Stomach (tissue), 9 donors: Measurements from ENCODE around the gene CCDC141. TPM values are rescaled to one million over a fixed set of nuclear protein-coding genes. Genes with fewer than 3 reads are reported as not detected.

Experiments
- DNase-seq, 2 donors: peaks; one replicate each; pipeline versions ENCODE4 v3.0.0 to v3.0.0-alpha.2; 2013 to 2019
- H3K27ac ChIP-seq, 5 donors: fragments of 200-600 bp in 4 of 5; sonication (generic) in 4 of 5; one replicate each; pipeline ENCODE4 v1.5.1; 2013 to 2019; ENCODE audit warnings: mild to moderate bottlenecking in 1 of 5, moderate library complexity in 1 of 5
- H3K27me3 ChIP-seq, 3 donors: fragments of 200-600 bp; sonication (generic); one replicate each; pipeline ENCODE4 v1.5.1; 2017 to 2019; ENCODE audit warnings: mixed run types in 1 of 3
- H3K36me3 ChIP-seq, 4 donors: fragments of 200-600 bp; sonication (generic); 1 replicate in 3 of 4; 2 replicates in 1 of 4; pipeline ENCODE4 v1.5.1; 2016 to 2019
- H3K4me1 ChIP-seq, 4 donors: fragments of 200-600 bp; sonication (generic); one replicate each; pipeline ENCODE4 v1.5.1; 2016 to 2019
- H3K4me3 ChIP-seq, 4 donors: fragments of 200-600 bp; sonication (generic) in 3 of 4; one replicate each; pipeline ENCODE4 v1.5.1; 2016 to 2019; ENCODE audit warnings: mild to moderate bottlenecking in 1 of 4
- H3K9me3 ChIP-seq, 4 donors: fragments of 200-600 bp; sonication (generic); one replicate each; pipeline ENCODE4 v1.5.1; 2016 to 2019
- EP300 ChIP-seq: sonication (generic); formaldehyde crosslinking; IDR thresholded peaks from one replicate; pipeline ENCODE4 v1.6.1; 2017; ENCODE audit warnings: antibody characterized with exemption
- POLR2A ChIP-seq, 4 donors: fragments of 450-650 bp; IDR thresholded peaks; one replicate each; pipeline ENCODE4 v1.6.1; 2016; ENCODE audit warnings: antibody characterized with exemption in 4 of 4, control low read depth in 2 of 4, mild to moderate bottlenecking in 1 of 4, moderate library complexity in 1 of 4
- POLR2AphosphoS5 ChIP-seq, 3 donors: sonication (generic); formaldehyde crosslinking; IDR thresholded peaks; one replicate each; pipeline ENCODE4 v1.6.1; 2016; ENCODE audit warnings: antibody characterized with exemption in 3 of 3
- WGBS, 5 donors: extraction: QIAGEN DNeasy Blood & Tissue Kit in 3 of 5; methylation state at CpG; one replicate each; pipeline versions ENCODE4 v1.1.5 to v1.1.7; 2013 to 2018; 5-methylcytosine and 5-hydroxymethylcytosine counted together
- intact Hi-C: fragments of 100-400 bp; cut with DNase I; formaldehyde crosslinking; loops from one replicate; pipeline ENCODE4 v1.15.1; 2023; ENCODE audit warnings: low total_unique reads
- polyA plus RNA-seq, 3 donors: library from polyadenylated mRNA; stranded (reverse); fragments of 200-250 nt; gene quantifications; one replicate each; pipeline ENCODE4 v1.2.3, GENCODE V29; 2013
- total RNA-seq, 5 donors: library from RNA; depleted of rRNA; stranded (reverse); fragments of >200 nt; gene quantifications; one replicate each; pipeline versions ENCODE4 v1.1.0 to v1.2.3, GENCODE V29; 2014 to 2016
- TF ChIP-seq, protein P1 (sequence below), 7 experiments: fragments of 450-650 bp in 4 of 7; fragments of 200-600 bp in 3 of 7; sonication (generic) in 3 of 7; IDR thresholded peaks; one replicate each; pipeline ENCODE4 v1.5.1; 2016 to 2019; ENCODE audit warnings: antibody characterized with exemption in 7 of 7, control low read depth in 2 of 7, mild to moderate bottlenecking in 1 of 7
- donor health status: healthy with polysubstance abuse.
- donor health status: Bipolar disorder and iron deficiency.
- donor health status: healthy.

Gene CCDC141
- total and polyA plus RNA-seq, 8 donors, result 0.10 to 12.5 (median 1.2) TPM; not detected in 1

DNA sequence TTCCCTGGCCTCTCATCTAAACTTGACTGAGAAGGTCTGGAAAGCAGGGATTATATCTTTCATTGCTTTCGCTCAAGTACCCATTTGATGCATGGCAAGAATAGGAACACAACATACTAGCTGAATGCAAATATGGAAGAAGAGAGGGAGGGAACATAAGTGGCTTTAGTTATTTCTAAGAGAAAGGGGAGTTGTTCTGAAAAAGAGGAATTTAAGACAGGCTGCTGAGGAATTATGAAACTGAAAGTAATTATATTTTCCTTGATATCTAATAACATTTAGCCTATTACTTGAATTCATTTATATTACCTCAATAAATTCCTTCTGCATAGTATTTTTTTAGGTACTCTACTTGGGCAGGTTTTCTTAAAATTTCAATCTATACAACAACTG, 136.9 kb downstream of the CCDC141 start:
- intact Hi-C loops, result loop anchor here (10.0 kb wide), 1 partner anchor 118 kb away; no protein-coding TSS in a partner anchor
- peaks cover 0 to 8% (median 3%) of the 10 kb centered on the region in 4 donors for H3K4me1 ChIP-seq
- DNase-seq, result no peak
- no peaks in the 10 kb centered on the region for H3K9me3 ChIP-seq
- H3K27ac ChIP-seq, result no peak overlapping the region
- WGBS, 5 donors, result 91 to 98% (median 96%) methylated on average over 1 of the region's 1 CpG
- TF ChIP-seq, protein P1, sequence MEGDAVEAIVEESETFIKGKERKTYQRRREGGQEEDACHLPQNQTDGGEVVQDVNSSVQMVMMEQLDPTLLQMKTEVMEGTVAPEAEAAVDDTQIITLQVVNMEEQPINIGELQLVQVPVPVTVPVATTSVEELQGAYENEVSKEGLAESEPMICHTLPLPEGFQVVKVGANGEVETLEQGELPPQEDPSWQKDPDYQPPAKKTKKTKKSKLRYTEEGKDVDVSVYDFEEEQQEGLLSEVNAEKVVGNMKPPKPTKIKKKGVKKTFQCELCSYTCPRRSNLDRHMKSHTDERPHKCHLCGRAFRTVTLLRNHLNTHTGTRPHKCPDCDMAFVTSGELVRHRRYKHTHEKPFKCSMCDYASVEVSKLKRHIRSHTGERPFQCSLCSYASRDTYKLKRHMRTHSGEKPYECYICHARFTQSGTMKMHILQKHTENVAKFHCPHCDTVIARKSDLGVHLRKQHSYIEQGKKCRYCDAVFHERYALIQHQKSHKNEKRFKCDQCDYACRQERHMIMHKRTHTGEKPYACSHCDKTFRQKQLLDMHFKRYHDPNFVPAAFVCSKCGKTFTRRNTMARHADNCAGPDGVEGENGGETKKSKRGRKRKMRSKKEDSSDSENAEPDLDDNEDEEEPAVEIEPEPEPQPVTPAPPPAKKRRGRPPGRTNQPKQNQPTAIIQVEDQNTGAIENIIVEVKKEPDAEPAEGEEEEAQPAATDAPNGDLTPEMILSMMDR (IDR thresholded peaks at IDR 0.05), result no peak
- no peak for TF ChIP-seq POLR2A (IDR thresholded peaks at IDR 0.05)
- no peak for TF ChIP-seq POLR2AphosphoS5 (IDR thresholded peaks at IDR 0.05)
- no peak for TF ChIP-seq EP300
- H3K36me3 ChIP-seq, result no peaks in the 10 kb centered on the region
- H3K4me3 ChIP-seq, result no peak overlapping the region
- H3K27me3 ChIP-seq, result no peaks in the 10 kb centered on the region

DNA sequence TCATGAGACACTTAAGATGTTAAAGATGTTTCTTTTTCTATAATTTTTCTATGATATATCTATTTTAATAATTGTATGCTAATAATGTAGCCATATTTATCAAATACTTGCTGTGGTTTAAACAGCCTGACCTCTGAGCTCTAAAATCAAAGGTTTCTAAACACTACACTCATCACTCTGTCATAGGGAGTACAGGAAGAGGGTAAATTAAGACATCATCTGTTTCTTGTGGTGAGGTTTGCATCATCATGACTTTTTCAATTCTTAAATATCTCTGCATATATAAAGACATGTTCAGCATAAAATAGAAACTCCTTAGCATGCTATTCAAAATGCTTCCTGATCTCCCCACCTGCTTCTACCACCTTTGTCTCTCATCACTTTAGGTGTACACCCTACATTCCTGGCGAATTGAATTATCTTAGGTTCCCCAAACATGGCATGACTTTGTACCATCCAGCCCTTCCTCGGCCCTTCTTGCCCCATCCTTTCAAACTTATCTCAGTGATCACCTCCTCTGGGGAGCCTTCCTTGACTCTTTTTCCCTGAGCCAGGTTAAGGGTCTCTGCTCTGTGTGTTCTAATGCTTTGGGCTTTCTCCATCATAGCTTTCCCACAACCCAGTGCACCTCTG, 137.4 kb downstream of the CCDC141 start:
- peaks cover 0 to 8% (median 3%) of the 10 kb centered on the region in 4 donors for H3K4me1 ChIP-seq
- DNase-seq, result no peak
- no peak overlapping the region for H3K27ac ChIP-seq
- H3K27me3 ChIP-seq, result no peaks in the 10 kb centered on the region
- no peaks in the 10 kb centered on the region for H3K9me3 ChIP-seq
- intact Hi-C loops, result loop anchor here (10.0 kb wide), 1 partner anchor 118 kb away; no protein-coding TSS in a partner anchor
- H3K4me3 ChIP-seq, result no peak overlapping the region
- TF ChIP-seq POLR2A (IDR thresholded peaks at IDR 0.05) (no peak), POLR2AphosphoS5 (IDR thresholded peaks at IDR 0.05) (no peak), EP300 (no peak)
- TF ChIP-seq, protein P1 (IDR thresholded peaks at IDR 0.05), result no peak
- H3K36me3 ChIP-seq, result no peaks in the 10 kb centered on the region
- WGBS, 5 donors, result 90 to 94% (median 91%) methylated on average over 2 of the region's 2 CpGs

DNA sequence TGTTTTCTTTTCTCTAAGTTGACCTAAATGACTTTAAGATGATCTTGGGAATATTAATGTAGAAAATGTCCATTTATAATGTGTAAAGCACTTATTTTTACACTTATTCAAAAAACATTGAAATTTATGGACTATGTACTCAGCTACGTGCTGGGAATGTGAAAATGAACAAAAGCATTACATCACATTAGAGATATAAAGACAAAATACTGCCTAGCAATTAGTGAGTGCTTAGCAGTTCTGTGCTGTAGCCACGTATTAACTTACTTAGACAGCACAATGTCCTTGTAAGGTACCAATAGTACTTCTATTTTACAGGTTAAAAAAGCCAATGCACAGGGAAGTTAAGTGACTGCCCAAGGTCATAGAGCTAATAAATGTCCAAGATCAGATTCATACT, 138.9 kb downstream of the CCDC141 start:
- intact Hi-C loops, result loop anchor here (10.0 kb wide), 1 partner anchor 116 kb away; no protein-coding TSS in a partner anchor

DNA sequence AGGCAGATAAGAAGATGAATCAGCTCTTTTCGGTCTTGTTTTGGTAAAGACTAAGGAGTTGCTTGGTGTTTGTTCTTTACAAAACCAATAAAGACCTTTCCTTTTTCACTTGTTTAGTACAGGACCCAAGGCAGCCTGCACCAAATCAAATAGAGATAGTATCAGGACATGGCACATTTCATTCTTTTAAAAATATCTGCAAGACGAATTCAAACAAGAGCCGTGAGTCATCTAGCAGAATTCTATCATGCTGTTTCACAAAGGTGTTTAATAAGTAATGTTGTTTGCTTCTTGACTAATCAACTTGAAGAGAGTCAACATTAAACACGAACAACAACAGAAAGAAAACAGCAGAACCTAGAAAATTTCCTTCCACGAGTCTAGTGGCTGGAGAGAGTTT, 139.9 kb downstream of the CCDC141 start:
- intact Hi-C loops, result loop anchor here (10.0 kb wide), 1 partner anchor 115 kb away; no protein-coding TSS in a partner anchor

More for the DNA sequence above, 138.9 kb downstream of the CCDC141 start:
- H3K9me3 ChIP-seq, result no peaks in the 10 kb centered on the region
- no peak overlapping the region for H3K27ac ChIP-seq
- no peak for TF ChIP-seq POLR2A (IDR thresholded peaks at IDR 0.05)
- no peak for TF ChIP-seq POLR2AphosphoS5 (IDR thresholded peaks at IDR 0.05)
- TF ChIP-seq, protein P1 (IDR thresholded peaks at IDR 0.05), result no peak
- no peak for TF ChIP-seq EP300
- H3K27me3 ChIP-seq, result no peaks in the 10 kb centered on the region
- 65 to 75% (median 72%) methylated on average over 2 of the region's 2 CpGs for WGBS, 5 donors
- no peak for DNase-seq
- H3K4me1 ChIP-seq, result peaks cover 0 to 8% (median 3%) of the 10 kb centered on the region in 4 donors
- no peak overlapping the region for H3K4me3 ChIP-seq
- no peaks in the 10 kb centered on the region for H3K36me3 ChIP-seq

More for the DNA sequence above, 139.9 kb downstream of the CCDC141 start:
- TF ChIP-seq EP300 (no peak), POLR2AphosphoS5 (IDR thresholded peaks at IDR 0.05) (no peak), POLR2A (IDR thresholded peaks at IDR 0.05) (no peak)
- TF ChIP-seq, protein P1 (IDR thresholded peaks at IDR 0.05), result no peak
- Histone ChIP-seq H3K36me3 (no peaks in the 10 kb centered on the region), H3K4me3 (no peak overlapping the region), H3K27ac (no peak overlapping the region), H3K27me3 (no peaks in the 10 kb centered on the region), H3K4me1 (peaks cover 0 to 8% (median 3%) of the 10 kb centered on the region in 4 donors), H3K9me3 (no peaks in the 10 kb centered on the region)
- WGBS, 5 donors, result 30 to 65% (median 49%) methylated on average over 5 of the region's 5 CpGs
- DNase-seq, result no peak
